Upper lobe of left lung (tissue), 4 donors: ENCODE measurements around the gene ITPA.

ENCODE experiments used
- CTCF ChIP-seq, 6 experiments: fragments of 450-650 bp in 4 of 6; fragments of 200-600 bp in 2 of 6; sonication (generic) in 2 of 6; IDR thresholded peaks; one replicate each; pipeline ENCODE4 v1.5.1; 2016 to 2019; ENCODE audit warnings: antibody characterized with exemption in 6 of 6
- POLR2AphosphoS5 ChIP-seq, 2 donors: sonication (generic); formaldehyde crosslinking; IDR thresholded peaks; one replicate each; pipeline ENCODE4 v1.5.1; 2017; ENCODE audit warnings: antibody characterized with exemption in 2 of 2

DNA sequence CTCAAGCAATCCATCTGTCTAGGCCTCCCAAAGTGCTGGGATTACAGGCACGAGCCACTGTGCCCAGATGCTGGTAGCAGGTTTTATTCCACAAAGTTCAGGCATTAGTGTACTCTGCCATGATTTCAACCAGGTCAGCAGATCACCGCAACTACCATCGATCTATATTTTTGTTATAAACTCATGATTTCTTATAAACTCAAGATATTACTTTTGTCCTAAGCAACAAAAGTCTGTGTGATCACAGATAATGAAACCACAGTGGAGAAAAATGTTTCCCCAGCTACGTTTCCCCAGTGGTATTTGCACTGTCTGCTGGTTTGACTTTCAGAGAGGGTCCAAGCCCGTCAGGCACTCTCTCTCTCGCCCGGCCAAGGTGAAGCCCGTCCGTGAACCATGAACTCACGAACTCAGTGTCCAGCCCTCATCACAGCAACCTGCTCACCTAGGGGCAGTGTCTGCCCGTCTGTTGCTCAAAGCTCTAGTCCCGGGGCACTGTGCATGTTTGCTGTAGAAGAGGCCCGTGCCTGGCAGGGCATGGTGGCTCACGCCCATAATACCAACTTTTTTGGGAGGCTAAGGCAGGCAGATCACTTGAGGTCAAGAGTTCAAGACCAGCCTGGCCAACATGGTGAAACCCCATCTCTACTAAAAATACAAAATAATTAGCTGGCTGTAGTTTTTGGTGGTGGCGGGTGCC lies 22.7 kb downstream of the ITPA start:
- TF ChIP-seq POLR2AphosphoS5 (IDR thresholded peaks at IDR 0.05) (no peak), CTCF (IDR thresholded peaks at IDR 0.05) (no peak)
